Lower lobe of right lung (tissue), 2 donors: ENCODE results near the gene MBOAT2. TPM values are rescaled to one million over a fixed set of nuclear protein-coding genes. Genes with fewer than 3 reads are reported as not detected.

Experiments used
- ATAC-seq, 2 donors: fragments of 200-7000 bp; cut with Tn5 transposase; one replicate each; pipeline ENCODE4 v1.9.1; 2020 to 2022; ENCODE audit warnings: mild to moderate bottlenecking in 2 of 2, moderate library complexity in 2 of 2
- DNase-seq: peaks from one replicate; pipeline ENCODE4 v3.0.0-alpha.2; 2020
- H3K27ac ChIP-seq: fragments of 200-600 bp; one replicate; pipeline ENCODE4 v1.8.0; 2022
- H3K27me3 ChIP-seq: fragments of 200-600 bp; one replicate; pipeline ENCODE4 v1.8.0; 2022; ENCODE audit warnings: low read depth
- H3K36me3 ChIP-seq: fragments of 200-600 bp; one replicate; pipeline ENCODE4 v1.8.0; 2022; ENCODE audit warnings: mild to moderate bottlenecking
- H3K4me1 ChIP-seq: fragments of 200-600 bp; one replicate; pipeline ENCODE4 v1.8.0; 2022
- H3K4me3 ChIP-seq: fragments of 200-600 bp; one replicate; pipeline ENCODE4 v1.8.0; 2022; ENCODE audit warnings: mild to moderate bottlenecking
- H3K9me3 ChIP-seq: fragments of 200-600 bp; one replicate; pipeline ENCODE4 v1.8.0; 2022
- CTCF ChIP-seq: fragments of 200-600 bp; IDR thresholded peaks from one replicate; pipeline ENCODE4 v1.8.0; 2022; ENCODE audit warnings: antibody characterized with exemption, mild to moderate bottlenecking
- intact Hi-C: fragments of 100-400 bp; cut with DNase I; formaldehyde crosslinking; loops from one replicate; pipeline ENCODE4 v1.11.0; 2022
- total RNA-seq: library from RNA; stranded (reverse); fragmentation: NEBNext Ultra II Directional; extraction: Animal tissue kit (Norgen Biotek cat#: 25700); gene quantifications from one replicate; pipeline ENCODE4 v1.2.1, GENCODE V29; 2021
- donor health status: DM: no; HTN: yes; CAD: no; lungs with severe emphysema.

MBOAT2 gene
- total RNA-seq, 1 donor from 2014 or later: 36.5 TPM

- no peaks in the 10 kb centered on the region for H3K36me3 ChIP-seq
- H3K4me1 ChIP-seq: no peaks in the 10 kb centered on the region
- H3K27ac ChIP-seq: no peak overlapping the region
- intact Hi-C loops: no loop called here
- H3K4me3 ChIP-seq: no peak overlapping the region
- TF ChIP-seq CTCF: no peak
- DNase-seq (no peak), ATAC-seq (no peak)
- no peaks in the 10 kb centered on the region for H3K27me3 ChIP-seq
- H3K9me3 ChIP-seq: no peaks in the 10 kb centered on the region
Measured at GRCh38 chr2:8870441-8870840, 133.0 kb downstream of the MBOAT2 start.

GRCh38 chr2:8867363-8867762, 136.1 kb downstream of the MBOAT2 start:
- intact Hi-C loops: no loop called here
- no peak for TF ChIP-seq CTCF
- H3K27me3 ChIP-seq: no peaks in the 10 kb centered on the region
- no peaks in the 10 kb centered on the region for H3K9me3 ChIP-seq
- DNase-seq (no peak), ATAC-seq (no peak)
- H3K4me1 ChIP-seq: peaks cover 3% of the 10 kb centered on the region
- H3K27ac ChIP-seq: no peak overlapping the region
- H3K36me3 ChIP-seq: no peaks in the 10 kb centered on the region
- H3K4me3 ChIP-seq: no peak overlapping the region

- ATAC-seq: no peak
- no peaks in the 10 kb centered on the region for H3K9me3 ChIP-seq
- no peak overlapping the region for H3K4me3 ChIP-seq
- peaks cover 4% of the 10 kb centered on the region for H3K4me1 ChIP-seq
- intact Hi-C loops: no loop called here
- no peak for TF ChIP-seq CTCF
- no peak overlapping the region for H3K27ac ChIP-seq
- no peak for DNase-seq
- H3K27me3 ChIP-seq: no peaks in the 10 kb centered on the region
- H3K36me3 ChIP-seq: peaks cover 4% of the 10 kb centered on the region
Measured at GRCh38 chr2:8863331-8863953, 140.0 kb downstream of the MBOAT2 start.

- intact Hi-C loops: no loop called here
- Histone ChIP-seq H3K9me3 (no peaks in the 10 kb centered on the region), H3K4me3 (no peak overlapping the region), H3K4me1 (peaks cover 4% of the 10 kb centered on the region), H3K27ac (peak overlapping the region; percentile 32), H3K36me3 (peaks cover 6% of the 10 kb centered on the region), H3K27me3 (no peaks in the 10 kb centered on the region)
- peak; percentile 82 to 87 for ATAC-seq
- TF ChIP-seq CTCF: no peak
- peak; percentile 58 for DNase-seq
Measured at GRCh38 chr2:8862230-8862629, 141.3 kb downstream of the MBOAT2 start.

GRCh38 chr2:8861797-8862196, 141.7 kb downstream of the MBOAT2 start:
- peaks cover 6% of the 10 kb centered on the region for H3K36me3 ChIP-seq
- intact Hi-C loops: no loop called here
- TF ChIP-seq CTCF: no peak
- peak overlapping the region; percentile 32 for H3K27ac ChIP-seq
- no peak overlapping the region for H3K4me3 ChIP-seq
- H3K27me3 ChIP-seq: no peaks in the 10 kb centered on the region
- no peak for DNase-seq
- H3K9me3 ChIP-seq: no peaks in the 10 kb centered on the region
- H3K4me1 ChIP-seq: peaks cover 4% of the 10 kb centered on the region
- peak; percentile 40 to 80 for ATAC-seq
